ENCODE measurements around the gene XPA. TPM values are rescaled to one million over a fixed set of nuclear protein-coding genes. Genes with fewer than 3 reads are reported as not detected.
"Not testable (repeated sequence)": the region's sequence is repeated elsewhere in the genome, so short reads cannot be mapped to it uniquely, and the experiment has no call there.

Gene XPA
- total and polyA plus RNA-seq, 4 donors = 6.6 to 19.6 (median 6.8) TPM

GRCh38 chr9:97703437-97704344, 6.6 kb upstream of the XPA start (continued):
- TF ChIP-seq FOXA2 (IDR thresholded peaks at IDR 0.05) (no peak), GABPA (IDR thresholded peaks at IDR 0.05 in 1 of 2, conservative IDR thresholded peaks at IDR 0.05 in 1 of 2) (no peak), MAX (IDR thresholded peaks at IDR 0.05) (peak; percentile 25), TAF1 (conservative IDR thresholded peaks at IDR 0.05) (no peak)

- H3K27me3 ChIP-seq (ENCODE audit: control insufficient read depth in 4 of 4, insufficient read depth in 4 of 4, low read length in 3 of 4); H3K4me3 ChIP-seq (ENCODE audit: low read depth in 1 of 3, low read length in 3 of 3); H3K9me3 ChIP-seq (ENCODE audit: control insufficient read depth in 4 of 4, low read length in 3 of 4); DNase-seq (ENCODE audit: low spot score); H3K36me3 ChIP-seq (ENCODE audit: control insufficient read depth in 4 of 4, insufficient read depth in 3 of 4, low read depth in 1 of 4, low read length in 3 of 4); H3K27ac ChIP-seq (ENCODE audit: low read depth in 1 of 2, low read length in 2 of 2); H3K9ac ChIP-seq (ENCODE audit: low read depth in 1 of 2, low read length in 2 of 2): not testable (repeated sequence)
- WGBS = 98% methylated on average over 3 of the region's 3 CpGs
- peaks cover 5 to 28% (median 25%) of the 10 kb centered on the region in 4 donors for H3K4me1 ChIP-seq (ENCODE audit: control insufficient read depth in 4 of 4, insufficient read depth in 4 of 4, low read length in 3 of 4)
These were observed 2.7 kb upstream of the XPA start for GRCh38 chr9:97699824-97700223.

GRCh38 chr9:97699281-97699680, 2.1 kb upstream of the XPA start:
- H3K36me3 ChIP-seq (ENCODE audit: control insufficient read depth in 4 of 4, insufficient read depth in 3 of 4, low read depth in 1 of 4, low read length in 3 of 4); H3K4me3 ChIP-seq (ENCODE audit: low read depth in 1 of 3, low read length in 3 of 3); H3K27ac ChIP-seq (ENCODE audit: low read depth in 1 of 2, low read length in 2 of 2); DNase-seq (ENCODE audit: low spot score); H3K9me3 ChIP-seq (ENCODE audit: control insufficient read depth in 4 of 4, low read length in 3 of 4); H3K9ac ChIP-seq (ENCODE audit: low read depth in 1 of 2, low read length in 2 of 2); H3K27me3 ChIP-seq (ENCODE audit: control insufficient read depth in 4 of 4, insufficient read depth in 4 of 4, low read length in 3 of 4): not testable (repeated sequence)
- H3K4me1 ChIP-seq (ENCODE audit: control insufficient read depth in 4 of 4, insufficient read depth in 4 of 4, low read length in 3 of 4) = peaks cover 5 to 34% (median 28%) of the 10 kb centered on the region in 4 donors
- WGBS = 77% methylated on average over 13 of the region's 13 CpGs

GRCh38 chr9:97698865-97699264, 1.7 kb upstream of the XPA start:
- Histone ChIP-seq H3K4me1 (ENCODE audit: control insufficient read depth in 4 of 4, insufficient read depth in 4 of 4, low read length in 3 of 4) (peaks cover 5 to 33% (median 29%) of the 10 kb centered on the region in 4 donors), H3K9me3 (ENCODE audit: control insufficient read depth in 4 of 4, low read length in 3 of 4) (no peaks in the 10 kb centered on the region), H3K27me3 (ENCODE audit: control insufficient read depth in 4 of 4, insufficient read depth in 4 of 4, low read length in 3 of 4) (no peaks in the 10 kb centered on the region), H3K9ac (ENCODE audit: low read depth in 1 of 2, low read length in 2 of 2) (no peak overlapping the region), H3K27ac (ENCODE audit: low read depth in 1 of 2, low read length in 2 of 2) (no peak overlapping the region), H3K36me3 (ENCODE audit: control insufficient read depth in 4 of 4, insufficient read depth in 3 of 4, low read depth in 1 of 4, low read length in 3 of 4) (no peaks in the 10 kb centered on the region), H3K4me3 (ENCODE audit: low read depth in 1 of 3, low read length in 3 of 3) (no peak overlapping the region)
- no peak for TF ChIP-seq CTCF (IDR thresholded peaks at IDR 0.05; ENCODE audit: low read depth, low read length, missing input control)
- TF ChIP-seq FOXA1 (IDR thresholded peaks at IDR 0.05) = no peak
- no peak for TF ChIP-seq GABPA (IDR thresholded peaks at IDR 0.05 in 1 of 2, conservative IDR thresholded peaks at IDR 0.05 in 1 of 2)
- TF ChIP-seq ZBTB33 (IDR thresholded peaks at IDR 0.05) = no peak
- no peak for TF ChIP-seq SP1 (IDR thresholded peaks at IDR 0.05)
- TF ChIP-seq EGR1 (IDR thresholded peaks at IDR 0.05; ENCODE audit: low read depth in 2 of 2) = no peak
- TF ChIP-seq MAX (IDR thresholded peaks at IDR 0.05) = no peak
- TF ChIP-seq HNF4A (conservative IDR thresholded peaks at IDR 0.05) = no peak
- TF ChIP-seq FOXA2 (IDR thresholded peaks at IDR 0.05) = no peak
- no peak for TF ChIP-seq NR2F2 (IDR thresholded peaks at IDR 0.05)
- TF ChIP-seq ATF3 (IDR thresholded peaks at IDR 0.05) = no peak
- no peak for TF ChIP-seq YY1 (IDR thresholded peaks at IDR 0.05)
- TF ChIP-seq HNF4G (IDR thresholded peaks at IDR 0.05) = no peak
- no peak for TF ChIP-seq RXRA (IDR thresholded peaks at IDR 0.05)
- TF ChIP-seq TAF1 (conservative IDR thresholded peaks at IDR 0.05) = no peak
- 95% methylated on average over 14 of the region's 14 CpGs for WGBS
- no peak for DNase-seq (ENCODE audit: low spot score)
